Esophagus squamous epithelium (tissue), 4 donors: Measurements from ENCODE around the gene TTBK2.

Source experiments
- POLR2A ChIP-seq, 4 donors: fragments of 450-650 bp; IDR thresholded peaks; one replicate each; pipeline ENCODE4 v1.6.1; 2017; ENCODE audit warnings: antibody characterized with exemption in 4 of 4, mild to moderate bottlenecking in 4 of 4, moderate library complexity in 3 of 4
- TF ChIP-seq, protein P1 (sequence below), 6 experiments: fragments of 450-650 bp in 4 of 6; fragments of 200-600 bp in 2 of 6; sonication (generic) in 2 of 6; IDR thresholded peaks; one replicate each; pipeline ENCODE4 v1.5.1; 2016 to 2019; ENCODE audit warnings: antibody characterized with exemption in 6 of 6, mild to moderate bottlenecking in 4 of 6, moderate library complexity in 4 of 6

DNA sequence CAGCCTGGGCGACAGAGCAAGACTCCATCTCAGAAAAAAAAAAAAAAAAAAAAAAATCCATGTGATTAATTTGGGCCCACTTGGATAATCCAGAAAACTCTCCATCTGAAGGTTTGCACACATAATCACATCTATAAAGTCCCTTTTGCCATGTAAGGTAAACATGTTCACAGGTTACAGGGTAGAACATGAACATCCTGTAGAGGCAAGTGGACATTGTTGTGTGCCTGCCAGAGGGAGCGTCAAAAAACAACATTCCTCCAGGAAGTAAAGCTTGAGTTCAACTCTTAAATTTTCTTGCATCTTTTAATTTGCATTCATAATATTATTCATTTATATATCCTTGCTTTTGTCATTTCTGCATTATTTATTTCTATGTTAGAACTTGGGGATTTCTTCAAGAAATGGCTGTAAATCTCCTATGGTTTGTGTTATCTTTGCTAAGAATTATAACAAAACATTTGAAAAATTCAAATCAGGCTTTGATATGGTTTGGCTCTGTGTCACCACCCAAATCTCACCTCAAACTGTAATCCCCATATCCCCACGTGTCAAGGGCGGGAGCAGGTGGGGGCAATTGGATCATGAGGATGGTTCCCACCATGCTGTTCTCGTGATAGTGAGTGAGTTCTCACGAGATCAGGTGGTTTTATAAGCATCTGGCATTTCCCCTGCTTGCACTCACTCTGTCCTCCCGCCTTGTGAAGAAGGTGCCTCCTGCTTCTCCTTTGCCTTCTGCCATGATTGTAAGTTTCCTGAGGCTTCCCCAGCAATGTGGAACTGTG is 11.3 kb upstream of the TTBK2 start:
- TF ChIP-seq, protein P1, sequence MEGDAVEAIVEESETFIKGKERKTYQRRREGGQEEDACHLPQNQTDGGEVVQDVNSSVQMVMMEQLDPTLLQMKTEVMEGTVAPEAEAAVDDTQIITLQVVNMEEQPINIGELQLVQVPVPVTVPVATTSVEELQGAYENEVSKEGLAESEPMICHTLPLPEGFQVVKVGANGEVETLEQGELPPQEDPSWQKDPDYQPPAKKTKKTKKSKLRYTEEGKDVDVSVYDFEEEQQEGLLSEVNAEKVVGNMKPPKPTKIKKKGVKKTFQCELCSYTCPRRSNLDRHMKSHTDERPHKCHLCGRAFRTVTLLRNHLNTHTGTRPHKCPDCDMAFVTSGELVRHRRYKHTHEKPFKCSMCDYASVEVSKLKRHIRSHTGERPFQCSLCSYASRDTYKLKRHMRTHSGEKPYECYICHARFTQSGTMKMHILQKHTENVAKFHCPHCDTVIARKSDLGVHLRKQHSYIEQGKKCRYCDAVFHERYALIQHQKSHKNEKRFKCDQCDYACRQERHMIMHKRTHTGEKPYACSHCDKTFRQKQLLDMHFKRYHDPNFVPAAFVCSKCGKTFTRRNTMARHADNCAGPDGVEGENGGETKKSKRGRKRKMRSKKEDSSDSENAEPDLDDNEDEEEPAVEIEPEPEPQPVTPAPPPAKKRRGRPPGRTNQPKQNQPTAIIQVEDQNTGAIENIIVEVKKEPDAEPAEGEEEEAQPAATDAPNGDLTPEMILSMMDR (IDR thresholded peaks at IDR 0.05): no peak
- TF ChIP-seq POLR2A (IDR thresholded peaks at IDR 0.05): no peak
